ENCODE results near the gene MAPK8IP2.

DNA sequence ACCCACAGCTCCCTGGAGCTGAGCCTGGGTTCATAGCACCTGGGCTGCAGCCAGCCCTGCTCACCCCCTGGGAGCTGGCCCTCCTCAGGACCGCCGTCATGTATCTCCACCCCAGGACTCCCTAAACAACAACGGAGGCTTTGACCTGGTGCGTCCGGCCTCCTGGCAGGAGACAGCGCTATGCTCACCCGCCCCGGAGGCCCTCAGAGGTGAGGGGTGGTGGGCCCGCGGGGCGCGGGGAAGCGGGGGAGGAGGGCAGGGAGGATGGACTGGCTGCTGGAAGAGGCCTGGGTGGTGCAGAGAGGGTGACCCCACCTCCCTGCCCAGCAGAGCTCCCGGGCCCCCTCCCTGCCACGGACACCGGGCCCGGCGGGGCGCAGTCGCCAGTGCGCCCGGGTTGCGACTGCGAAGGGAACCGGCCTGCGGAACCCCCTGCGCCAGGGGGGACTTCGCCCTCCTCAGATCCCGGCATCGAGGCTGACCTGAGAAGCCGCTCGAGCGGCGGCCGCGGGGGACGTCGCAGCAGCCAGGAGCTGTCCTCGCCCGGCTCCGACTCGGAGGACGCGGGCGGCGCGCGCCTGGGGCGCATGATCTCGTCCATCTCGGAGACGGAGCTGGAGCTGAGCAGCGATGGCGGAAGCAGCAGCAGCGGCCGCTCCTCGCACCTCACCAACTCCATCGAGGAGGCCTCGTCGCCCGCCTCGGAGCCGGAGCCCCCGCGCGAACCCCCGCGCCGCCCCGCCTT, 3.1 kb downstream of the MAPK8IP2 start:
- TF ChIP-seq TAF1 (IDR thresholded peaks at IDR 0.05; ENCODE audit: borderline replicate concordance, insufficient read depth, low read length), result no peak
- TF ChIP-seq POLR2AphosphoS5 (IDR thresholded peaks at IDR 0.05; ENCODE audit: low read depth, low read length), result no peak
- no peak for TF ChIP-seq REST (IDR thresholded peaks at IDR 0.05; ENCODE audit: insufficient read depth in 1 of 2, low read depth in 2 of 2, low read length in 2 of 2)
- no peak for TF ChIP-seq FOXP2 (optimal IDR thresholded peaks at IDR 0.05; ENCODE audit: borderline replicate concordance, extremely low read depth, extremely low read length, insufficient read depth)
